Hematopoietic multipotent progenitor cell treated with erythropoietin and hydrocortisone succinate and interleukin-3 and kit ligand, for 8 days (in vitro differentiated cells): ENCODE measurements around the gene SYF2.

Experiments used
- DNase-seq: peaks from one replicate; pipeline ENCODE4 v3.0.0-alpha.2; 2015

SYF2 gene

GRCh38 chr1:25182629-25183028, 49.7 kb downstream of the SYF2 start:
- DNase-seq: no peak

GRCh38 chr1:25180996-25181395, 51.3 kb downstream of the SYF2 start:
- no peak for DNase-seq

DNA sequence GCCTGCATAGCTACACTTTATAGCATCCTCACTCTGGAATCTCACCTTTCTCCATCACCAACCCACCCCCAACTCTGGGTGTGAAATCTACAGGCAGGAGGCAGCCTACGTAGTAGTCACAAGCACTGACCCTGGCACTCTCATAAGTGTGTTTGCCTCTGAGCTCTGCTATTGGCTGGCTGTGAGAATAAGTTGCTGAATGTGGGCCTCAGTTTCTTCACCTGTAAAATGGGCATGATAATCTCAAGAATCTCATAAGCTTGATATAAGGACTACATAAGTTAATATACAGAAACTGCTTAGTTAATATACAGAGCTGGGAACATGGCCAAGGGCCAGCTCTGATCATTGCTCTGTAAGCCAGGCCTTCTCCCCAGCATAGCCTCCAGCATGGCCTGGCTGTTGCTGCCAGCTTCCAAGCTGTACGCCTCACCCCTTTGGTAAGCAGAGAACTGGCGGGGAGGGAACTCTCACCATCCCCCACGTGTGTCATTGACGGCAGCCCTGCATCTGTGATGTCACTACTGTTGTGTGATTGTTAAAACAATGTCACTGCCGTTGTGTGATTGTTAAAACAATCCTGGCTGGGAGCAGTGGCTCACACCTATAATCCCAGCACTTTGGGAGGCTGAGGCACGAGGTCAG, 53.3 kb downstream of the SYF2 start:
- DNase-seq: no peak

DNA sequence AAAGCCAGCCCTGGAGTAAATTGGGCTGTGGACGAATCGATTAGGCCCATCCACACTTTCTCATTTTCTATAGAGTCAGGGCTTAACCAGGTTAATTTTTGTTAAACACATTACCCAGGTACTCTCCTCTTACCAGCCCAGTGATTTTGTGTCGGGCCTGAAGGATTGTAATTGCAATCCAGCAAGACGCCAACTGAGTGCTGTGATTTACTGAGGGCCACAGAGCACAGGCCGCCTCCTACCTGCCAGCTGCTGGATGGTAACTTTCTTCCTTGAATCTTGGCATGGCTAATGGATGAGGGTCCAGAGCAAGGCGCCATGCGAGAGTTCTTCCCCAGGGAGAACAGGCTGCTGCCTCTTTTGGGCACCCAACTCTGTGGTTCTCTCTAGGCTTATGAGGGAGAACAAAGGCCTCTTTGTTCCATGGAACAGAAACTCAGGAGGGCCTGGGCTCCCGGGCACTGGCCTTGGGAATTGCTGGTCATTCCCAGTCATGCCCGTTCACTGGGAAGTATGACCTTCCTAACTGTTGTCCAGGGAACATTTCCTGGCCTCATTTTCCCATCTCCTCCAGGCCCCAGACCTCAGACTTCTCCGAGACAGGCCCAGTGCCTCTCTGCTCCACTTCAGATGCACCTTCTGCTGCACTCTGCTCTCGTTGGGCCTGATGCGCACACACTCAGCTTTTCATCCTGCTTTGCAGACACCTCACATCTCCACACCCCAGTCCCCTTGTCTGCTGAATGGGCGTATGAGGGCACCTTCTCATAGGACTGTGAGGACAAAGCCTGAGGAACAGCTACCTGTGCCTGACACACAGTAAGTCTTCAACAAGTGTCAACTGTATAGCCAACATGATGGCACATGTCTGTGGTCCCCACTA, 57.3 kb downstream of the SYF2 start:
- DNase-seq: no peak

DNA sequence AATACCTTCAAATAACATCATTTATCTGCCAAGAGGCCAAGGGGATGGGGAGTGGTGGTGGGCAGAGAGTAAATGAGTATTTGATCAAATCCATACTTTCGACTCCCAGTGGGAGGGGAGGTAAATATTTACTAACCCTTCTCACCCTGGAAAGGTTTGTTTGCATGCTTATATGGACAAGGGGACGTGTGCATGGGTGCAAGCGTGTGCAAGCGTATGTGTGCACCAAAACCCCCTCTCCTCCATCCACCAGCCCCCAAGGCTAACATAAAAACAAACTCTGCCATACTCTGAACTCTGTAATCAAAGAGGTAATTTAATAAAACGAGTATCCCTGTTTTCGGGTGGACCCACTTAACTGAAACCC, 58.0 kb downstream of the SYF2 start:
- DNase-seq: no peak

- DNase-seq: no peak
These were observed 58.4 kb downstream of the SYF2 start for GRCh38 chr1:25173809-25174340.
